Erythroblast (primary cell): ENCODE measurements around the gene HEATR5A.

Experiments used
- GATA1 ChIP-seq: IDR thresholded peaks from 2 replicates; pipeline ENCODE4 v1.6.1; 2011; ENCODE audit warnings: low read depth, mild to moderate bottlenecking, control low read depth, low read length, moderate library complexity
- POLR2A ChIP-seq: IDR thresholded peaks from 2 replicates; pipeline ENCODE4 v1.6.1; 2011; ENCODE audit warnings: mild to moderate bottlenecking, low read length

- TF ChIP-seq POLR2A (no peak), GATA1 (no peak)
Observed at GRCh38 chr14:31280871-31281220, 139.5 kb downstream of the HEATR5A start.
